A673 (cell line): Measurements from ENCODE around the gene COL20A1. TPM values are rescaled to one million over a fixed set of nuclear protein-coding genes. Genes with fewer than 3 reads are reported as not detected.

Source experiments
- BruUV-seq: library from RNA; stranded (reverse); fragments of 400-500 nt; replicated peaks from 2 replicates; lab custom pipeline; 2021; lab: Mats Ljungman, UMichigan
- CTCF ChIA-PET: fragments of 300-600 bp; sonication (Branson Sonifier 250); formaldehyde crosslinking; loops from one replicate; lab custom pipeline; 2022; ENCODE audit warnings: antibody characterized with exemption; lab: Charles Lee
- POLR2A ChIA-PET: fragments of 300-600 bp; sonication (Branson Sonifier 250); formaldehyde crosslinking; loops from one replicate; lab custom pipeline; 2022; ENCODE audit warnings: antibody characterized with exemption; ENCODE audit not compliant: low non-redundant PET; lab: Charles Lee
- DNase-seq: peaks from one replicate; pipeline ENCODE4 v3.0.0-alpha.2; 2015; ENCODE audit warnings: low spot score
- H3K27ac ChIP-seq: fragments of 200-600 bp; sonication (generic); 2 replicates; pipeline ENCODE4 v1.5.1; 2016; ENCODE audit warnings: mixed run types, low read depth, mild to moderate bottlenecking, mixed read lengths, antibody characterized with exemption, low read length; ENCODE audit not compliant: poor library complexity, severe bottlenecking
- H3K27me3 ChIP-seq: fragments of 200-600 bp; sonication (generic); replicated peaks from 2 replicates; pipeline ENCODE4 v1.6.1; 2017; ENCODE audit warnings: mixed run types, low read depth, mild to moderate bottlenecking, mixed read lengths, antibody characterized with exemption, low read length; ENCODE audit not compliant: insufficient read depth, poor library complexity
- H3K36me3 ChIP-seq: fragments of 200-600 bp; sonication (generic); 2 replicates; pipeline ENCODE4 v1.6.1; 2016; ENCODE audit warnings: mixed run types, mild to moderate bottlenecking, mixed read lengths, antibody characterized with exemption, low read length; ENCODE audit not compliant: insufficient read depth, poor library complexity, severe bottlenecking
- H3K4me1 ChIP-seq: fragments of 200-600 bp; sonication (generic); 2 replicates; pipeline ENCODE4 v1.6.1; 2017; ENCODE audit warnings: mixed run types, mild to moderate bottlenecking, mixed read lengths, antibody characterized with exemption, low read length; ENCODE audit not compliant: insufficient read depth, poor library complexity, severe bottlenecking
- H3K4me3 ChIP-seq: fragments of 200-600 bp; sonication (generic); 2 replicates; pipeline ENCODE4 v1.5.1; 2016; ENCODE audit warnings: low read depth, mixed run types, mild to moderate bottlenecking, mixed read lengths, low read length; ENCODE audit not compliant: poor library complexity, severe bottlenecking
- H3K9me3 ChIP-seq: fragments of 200-600 bp; sonication (generic); 2 replicates; pipeline ENCODE4 v1.6.1; 2016; ENCODE audit warnings: mixed run types, low read depth, mild to moderate bottlenecking, mixed read lengths, antibody characterized with exemption, low read length; ENCODE audit not compliant: poor library complexity, severe bottlenecking
- EZH2 ChIP-seq: fragments of 200-600 bp; sonication (generic); IDR thresholded peaks from 2 replicates; pipeline ENCODE4 v1.6.1; 2017; ENCODE audit warnings: borderline replicate concordance, low read depth, mild to moderate bottlenecking, mixed read lengths, antibody characterized with exemption, low read length; ENCODE audit not compliant: poor library complexity, severe bottlenecking
- intact Hi-C: fragments of 100-400 bp; cut with micrococcal nuclease; formaldehyde crosslinking; loops from one replicate; pipeline ENCODE4 v1.10.0; 2022; ENCODE audit not compliant: unreplicated experiment
- total RNA-seq: library from RNA; stranded (reverse); gene quantifications from 2 replicates; pipeline ENCODE4 v1.2.3, GENCODE V29; 2021
- TF ChIP-seq, protein P1 (sequence below): fragments of 300-800, 200-600 bp; sonication (generic); conservative IDR thresholded peaks from 2 replicates; pipeline ENCODE4 v1.5.1; 2017; ENCODE audit warnings: low read depth, mild to moderate bottlenecking, antibody characterized with exemption, low read length, moderate library complexity, mixed read lengths

COL20A1 gene
- total RNA-seq, 1 experiment from 2014 or later: not detected

- Histone ChIP-seq H3K27ac (no peak overlapping the region), H3K36me3 (no peaks in the 10 kb centered on the region), H3K4me1 (no peaks in the 10 kb centered on the region), H3K4me3 (no peak overlapping the region), H3K27me3 (no peaks in the 10 kb centered on the region), H3K9me3 (no peaks in the 10 kb centered on the region)
- intact Hi-C loops: no loop called here
- TF ChIP-seq, protein P1, sequence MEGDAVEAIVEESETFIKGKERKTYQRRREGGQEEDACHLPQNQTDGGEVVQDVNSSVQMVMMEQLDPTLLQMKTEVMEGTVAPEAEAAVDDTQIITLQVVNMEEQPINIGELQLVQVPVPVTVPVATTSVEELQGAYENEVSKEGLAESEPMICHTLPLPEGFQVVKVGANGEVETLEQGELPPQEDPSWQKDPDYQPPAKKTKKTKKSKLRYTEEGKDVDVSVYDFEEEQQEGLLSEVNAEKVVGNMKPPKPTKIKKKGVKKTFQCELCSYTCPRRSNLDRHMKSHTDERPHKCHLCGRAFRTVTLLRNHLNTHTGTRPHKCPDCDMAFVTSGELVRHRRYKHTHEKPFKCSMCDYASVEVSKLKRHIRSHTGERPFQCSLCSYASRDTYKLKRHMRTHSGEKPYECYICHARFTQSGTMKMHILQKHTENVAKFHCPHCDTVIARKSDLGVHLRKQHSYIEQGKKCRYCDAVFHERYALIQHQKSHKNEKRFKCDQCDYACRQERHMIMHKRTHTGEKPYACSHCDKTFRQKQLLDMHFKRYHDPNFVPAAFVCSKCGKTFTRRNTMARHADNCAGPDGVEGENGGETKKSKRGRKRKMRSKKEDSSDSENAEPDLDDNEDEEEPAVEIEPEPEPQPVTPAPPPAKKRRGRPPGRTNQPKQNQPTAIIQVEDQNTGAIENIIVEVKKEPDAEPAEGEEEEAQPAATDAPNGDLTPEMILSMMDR: no peak
- TF ChIP-seq EZH2: no peak
- BruUV-seq: no TSS peak
- ChIA-PET POLR2A (no interaction called here), CTCF (interaction anchor here (0.7 kb wide), 1 partner anchor 61 kb away, joined by 14 read pairs; no protein-coding TSS in a partner anchor)
- no peak for DNase-seq
Observed at GRCh38 chr20:63315731-63316491, 22.9 kb downstream of the COL20A1 start.

- H3K36me3 ChIP-seq: no peaks in the 10 kb centered on the region
- POLR2A ChIA-PET: no interaction called here
- BruUV-seq: no TSS peak
- H3K27ac ChIP-seq: no peak overlapping the region
- DNase-seq: no peak
- intact Hi-C loops: no loop called here
- no peaks in the 10 kb centered on the region for H3K9me3 ChIP-seq
- CTCF ChIA-PET: no interaction called here
- no peak overlapping the region for H3K4me3 ChIP-seq
- no peaks in the 10 kb centered on the region for H3K27me3 ChIP-seq
- TF ChIP-seq, protein P1: no peak
- no peak for TF ChIP-seq EZH2
- no peaks in the 10 kb centered on the region for H3K4me1 ChIP-seq
Observed at GRCh38 chr20:63316502-63316921, 23.5 kb downstream of the COL20A1 start.

DNA sequence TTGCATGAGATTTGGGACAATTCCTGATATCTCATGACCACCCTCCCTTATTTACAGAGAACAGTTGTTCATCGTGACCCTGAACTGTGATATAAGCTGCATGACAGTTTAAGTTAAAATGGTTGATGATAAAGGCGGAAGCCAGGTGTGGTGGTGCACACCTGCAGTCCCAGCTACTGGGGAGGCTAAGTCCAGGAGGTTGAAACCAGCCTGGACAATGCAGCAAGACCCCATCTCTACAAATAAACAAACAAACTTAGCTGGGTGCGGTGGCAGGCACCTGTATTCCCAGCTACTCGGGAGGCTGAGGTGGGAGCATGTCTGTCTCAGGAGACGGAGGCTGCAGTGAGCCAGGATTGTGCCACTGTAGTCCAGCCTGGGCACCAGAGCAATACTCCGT is 24.1 kb downstream of the COL20A1 start:
- TF ChIP-seq, protein P1: no peak
- no peak for TF ChIP-seq EZH2
- Histone ChIP-seq H3K36me3 (no peaks in the 10 kb centered on the region), H3K27ac (no peak overlapping the region), H3K27me3 (no peaks in the 10 kb centered on the region), H3K4me1 (no peaks in the 10 kb centered on the region), H3K9me3 (no peaks in the 10 kb centered on the region), H3K4me3 (no peak overlapping the region)
- ChIA-PET CTCF (interaction anchor here (1.0 kb wide), 1 partner anchor 65 kb away, joined by 4 read pairs; no protein-coding TSS in a partner anchor), POLR2A (interaction anchor here (0.6 kb wide), 1 partner anchor 30 kb away, joined by 7 read pairs; no protein-coding TSS in a partner anchor)
- no peak for DNase-seq
- BruUV-seq: no TSS peak
- intact Hi-C loops: no loop called here
